SH-SY5Y (cell line): ENCODE data around the gene USP27X.

Experiments used
- GATA2 ChIP-seq: IDR thresholded peaks from 2 replicates; pipeline ENCODE4 v1.6.1; 2011; ENCODE audit warnings: mild to moderate bottlenecking, low read depth, low read length
- GATA3 ChIP-seq: IDR thresholded peaks from 2 replicates; pipeline ENCODE4 v1.6.1; 2011; ENCODE audit warnings: low read depth, mild to moderate bottlenecking, low read length, moderate library complexity

DNA sequence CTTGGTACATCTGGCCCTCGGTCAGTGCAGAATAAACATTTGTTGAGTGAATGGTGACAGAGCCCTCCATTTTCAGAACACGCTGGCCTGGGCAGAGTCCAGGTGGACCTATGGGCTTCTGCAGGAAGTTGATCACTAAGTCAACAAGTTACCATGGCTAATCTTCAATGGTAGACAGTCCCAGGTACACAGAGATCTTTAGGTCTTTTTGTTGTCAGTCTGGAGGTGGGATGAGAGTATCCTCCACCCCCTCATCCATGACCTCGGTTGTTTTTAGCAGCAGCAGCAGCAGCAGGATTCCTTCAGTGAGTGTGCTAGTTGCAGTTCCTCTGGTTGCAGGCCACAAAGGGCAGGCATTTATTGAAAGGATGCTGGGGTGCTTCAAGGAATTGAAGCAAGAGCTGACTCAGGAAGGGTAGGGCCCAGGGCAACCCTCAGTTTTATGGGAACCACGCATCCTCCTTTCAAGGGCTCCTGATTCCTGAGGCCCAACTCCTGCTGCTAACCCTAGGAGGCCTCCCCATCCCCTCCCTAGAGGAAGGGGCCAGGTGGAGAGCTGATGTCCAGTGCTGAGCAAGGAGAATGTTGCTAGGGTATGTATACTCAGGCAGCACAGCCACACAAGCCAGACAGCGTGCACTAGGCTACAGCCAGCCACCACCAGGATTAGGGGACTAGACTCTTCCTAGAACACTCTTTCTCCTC lies 1.7 kb upstream of the USP27X start:
- no peak for TF ChIP-seq GATA2
- TF ChIP-seq GATA3 = no peak
